Testis (tissue), 2 donors: ENCODE results near the gene ADGRE2.

ENCODE experiments used
- POLR2A ChIP-seq: fragments of 450-650 bp; IDR thresholded peaks from one replicate; pipeline ENCODE4 v1.6.1; 2017; ENCODE audit warnings: antibody characterized with exemption, mild to moderate bottlenecking, moderate library complexity
- TF ChIP-seq, protein P1 (sequence below), 3 experiments: fragments of 450-650 bp in 2 of 3; fragments of 200-600 bp in 1 of 3; sonication (generic) in 1 of 3; IDR thresholded peaks; one replicate each; pipeline ENCODE4 v1.5.1; 2016 to 2019; ENCODE audit warnings: antibody characterized with exemption in 3 of 3, mild to moderate bottlenecking in 2 of 3, moderate library complexity in 1 of 3

DNA sequence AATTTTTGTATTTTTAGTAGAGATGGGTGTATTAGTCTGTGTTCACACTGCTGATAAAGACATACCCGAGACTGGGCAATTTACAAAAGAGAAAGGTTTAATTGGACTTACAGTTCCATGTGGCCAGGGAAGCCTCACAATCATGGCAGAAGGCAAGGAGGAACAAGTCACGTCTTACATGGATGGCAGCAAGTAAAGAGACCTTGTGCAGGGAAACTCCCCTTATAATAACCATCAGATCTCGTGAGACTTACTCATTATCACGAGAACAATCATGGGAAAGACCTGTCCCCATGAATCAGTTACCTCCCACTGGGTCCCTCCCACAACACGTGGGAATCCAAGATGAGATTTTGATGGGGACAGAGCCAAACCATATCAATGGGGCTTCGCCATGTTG is 73.9 kb downstream of the ADGRE2 start:
- TF ChIP-seq, protein P1, sequence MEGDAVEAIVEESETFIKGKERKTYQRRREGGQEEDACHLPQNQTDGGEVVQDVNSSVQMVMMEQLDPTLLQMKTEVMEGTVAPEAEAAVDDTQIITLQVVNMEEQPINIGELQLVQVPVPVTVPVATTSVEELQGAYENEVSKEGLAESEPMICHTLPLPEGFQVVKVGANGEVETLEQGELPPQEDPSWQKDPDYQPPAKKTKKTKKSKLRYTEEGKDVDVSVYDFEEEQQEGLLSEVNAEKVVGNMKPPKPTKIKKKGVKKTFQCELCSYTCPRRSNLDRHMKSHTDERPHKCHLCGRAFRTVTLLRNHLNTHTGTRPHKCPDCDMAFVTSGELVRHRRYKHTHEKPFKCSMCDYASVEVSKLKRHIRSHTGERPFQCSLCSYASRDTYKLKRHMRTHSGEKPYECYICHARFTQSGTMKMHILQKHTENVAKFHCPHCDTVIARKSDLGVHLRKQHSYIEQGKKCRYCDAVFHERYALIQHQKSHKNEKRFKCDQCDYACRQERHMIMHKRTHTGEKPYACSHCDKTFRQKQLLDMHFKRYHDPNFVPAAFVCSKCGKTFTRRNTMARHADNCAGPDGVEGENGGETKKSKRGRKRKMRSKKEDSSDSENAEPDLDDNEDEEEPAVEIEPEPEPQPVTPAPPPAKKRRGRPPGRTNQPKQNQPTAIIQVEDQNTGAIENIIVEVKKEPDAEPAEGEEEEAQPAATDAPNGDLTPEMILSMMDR (IDR thresholded peaks at IDR 0.05), result no peak
- no peak for TF ChIP-seq POLR2A
